ENCODE data around the gene LPCAT1. TPM values are rescaled to one million over a fixed set of nuclear protein-coding genes. Genes with fewer than 3 reads are reported as not detected.
"Not testable (repeated sequence)": the region's sequence is repeated elsewhere in the genome, so short reads cannot be mapped to it uniquely, and the experiment has no call there.

LPCAT1 gene
- total RNA-seq, 1 donor from 2014 or later, result 13.4 TPM

DNA sequence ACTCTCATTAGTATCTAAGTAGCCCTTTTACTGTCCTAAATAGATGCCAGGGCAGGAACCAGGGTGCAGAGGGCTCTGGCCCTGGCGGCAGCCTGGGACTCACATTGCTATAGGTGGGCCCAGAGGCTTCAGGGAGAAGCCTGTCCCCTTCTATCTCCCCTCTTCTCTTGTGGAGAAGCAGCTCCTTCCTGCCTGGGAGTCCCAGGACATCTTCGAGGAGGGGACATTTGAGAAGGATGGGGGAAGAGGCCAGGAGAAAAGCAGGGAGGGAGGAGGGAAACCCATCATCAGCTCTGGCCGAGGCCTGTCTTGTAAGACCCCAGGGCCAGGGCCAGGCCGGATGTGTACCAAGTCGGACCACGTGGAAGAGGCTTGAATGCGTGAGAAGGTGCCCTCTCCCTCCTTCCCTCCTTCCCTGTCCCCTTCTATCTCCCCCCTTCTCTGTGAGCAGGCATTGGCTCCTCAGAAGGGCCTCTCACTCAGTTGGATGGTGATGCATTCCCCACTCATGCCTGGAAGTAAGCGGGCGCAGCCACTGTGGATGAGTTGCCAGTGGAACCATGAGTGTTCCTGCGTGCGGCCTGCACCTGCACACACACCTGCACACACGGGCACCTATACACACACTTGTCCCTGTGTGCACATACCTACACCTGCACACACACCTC, 20.7 kb upstream of the LPCAT1 start:
- intact Hi-C loops (cut with micrococcal nuclease), result no loop called here
- ATAC-seq (no peak), DNase-seq (no peak)

DNA sequence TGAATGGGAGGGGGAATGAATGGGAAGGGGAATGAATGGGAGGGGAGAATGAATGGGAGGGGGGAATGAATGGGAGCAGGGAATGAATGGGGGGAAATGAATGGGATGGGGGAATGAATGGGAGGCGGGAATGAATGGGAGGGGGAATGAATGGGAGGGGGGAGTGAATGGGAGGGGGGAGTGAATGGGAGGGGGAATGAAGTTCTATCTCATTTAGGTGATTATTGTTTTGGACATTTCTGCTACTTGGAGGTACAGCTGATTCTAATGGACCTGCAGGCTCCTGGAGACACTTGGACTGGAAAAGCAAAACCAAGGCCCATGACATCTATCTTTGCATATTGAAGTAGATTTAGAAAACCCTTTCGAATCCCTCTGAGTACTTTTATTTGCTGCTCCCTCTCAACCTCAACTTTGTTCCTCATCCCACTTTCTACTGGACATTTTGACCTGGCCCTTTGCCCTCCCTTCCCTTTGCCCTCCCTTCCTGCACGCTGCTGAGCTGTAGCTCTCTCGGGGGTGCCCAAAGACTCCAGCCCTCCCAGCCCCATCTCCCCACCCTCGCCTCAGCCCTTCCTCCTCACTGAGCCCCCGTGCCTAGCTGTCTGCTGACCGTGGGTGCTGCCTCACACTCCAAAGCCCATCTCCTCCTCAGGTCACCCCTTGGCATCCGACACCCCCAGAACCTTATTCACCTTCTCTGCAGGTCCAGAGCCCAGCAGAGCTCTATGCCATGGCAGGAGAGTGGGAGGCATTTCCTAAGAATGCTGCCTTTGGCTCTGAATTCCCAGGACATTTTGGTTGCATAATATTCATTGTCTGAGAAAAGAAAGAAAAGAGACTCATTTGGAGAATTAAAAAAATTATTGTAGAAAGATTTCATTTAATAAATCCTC, 19.9 kb upstream of the LPCAT1 start:
- DNase-seq (no peak), ATAC-seq (no peak)
- intact Hi-C loops (cut with micrococcal nuclease), result no loop called here

DNA sequence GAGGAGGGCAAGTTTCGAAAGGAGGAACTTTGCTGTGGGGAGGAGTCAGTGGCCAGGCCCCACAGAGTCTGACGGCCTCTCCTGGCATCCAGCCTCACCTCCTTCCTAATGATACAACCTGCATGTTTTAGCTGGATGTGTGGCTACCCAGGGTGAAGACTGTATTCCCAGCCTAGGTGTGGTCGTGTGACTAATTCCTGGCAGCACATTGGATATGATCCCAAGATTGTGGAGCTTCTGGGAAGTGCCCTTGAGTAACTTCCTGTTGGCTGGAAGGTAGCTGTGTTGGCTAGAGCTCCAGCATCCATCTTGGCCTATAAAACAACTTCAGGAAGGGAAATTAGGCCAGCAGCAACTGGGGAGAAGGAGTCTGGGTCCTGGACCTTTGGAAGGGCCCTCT, 19.0 kb upstream of the LPCAT1 start:
- ATAC-seq (peak; percentile 72), DNase-seq (no peak)
- intact Hi-C loops (cut with micrococcal nuclease), result no loop called here

DNA sequence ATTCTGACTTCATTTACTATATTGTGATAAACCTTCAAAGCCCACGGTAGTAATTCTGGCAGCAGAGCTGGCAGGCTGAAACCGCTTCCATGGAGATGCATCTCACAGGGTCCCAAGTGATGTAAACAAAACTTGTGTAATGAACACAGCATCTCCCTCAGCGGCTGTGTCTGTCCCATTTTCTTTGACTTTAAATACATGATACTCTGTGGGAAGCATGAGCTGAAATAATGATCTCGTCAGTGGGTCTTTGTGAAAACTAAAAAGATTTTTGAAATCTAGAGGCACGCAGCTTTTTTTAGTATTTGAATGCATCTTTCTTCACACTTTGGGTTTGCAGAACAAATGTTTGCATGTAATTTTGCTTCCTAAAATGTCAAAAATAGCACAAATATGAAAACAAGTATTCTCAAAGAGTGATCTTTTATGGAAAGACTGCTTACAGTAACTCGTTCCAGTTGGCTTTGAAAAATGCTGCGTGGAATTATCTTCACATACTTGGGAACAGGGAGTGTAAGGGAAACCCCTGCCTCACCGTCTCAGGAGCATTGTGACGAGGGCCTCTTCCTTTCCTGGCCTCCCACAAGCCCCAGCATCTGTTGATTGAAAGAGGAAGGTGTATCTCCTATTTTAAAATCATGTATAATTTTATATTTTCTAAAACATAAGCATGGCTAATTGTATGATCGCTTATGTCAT, 18.1 kb upstream of the LPCAT1 start:
- no peak for DNase-seq
- ATAC-seq, result no peak
- intact Hi-C loops (cut with micrococcal nuclease), result no loop called here

DNA sequence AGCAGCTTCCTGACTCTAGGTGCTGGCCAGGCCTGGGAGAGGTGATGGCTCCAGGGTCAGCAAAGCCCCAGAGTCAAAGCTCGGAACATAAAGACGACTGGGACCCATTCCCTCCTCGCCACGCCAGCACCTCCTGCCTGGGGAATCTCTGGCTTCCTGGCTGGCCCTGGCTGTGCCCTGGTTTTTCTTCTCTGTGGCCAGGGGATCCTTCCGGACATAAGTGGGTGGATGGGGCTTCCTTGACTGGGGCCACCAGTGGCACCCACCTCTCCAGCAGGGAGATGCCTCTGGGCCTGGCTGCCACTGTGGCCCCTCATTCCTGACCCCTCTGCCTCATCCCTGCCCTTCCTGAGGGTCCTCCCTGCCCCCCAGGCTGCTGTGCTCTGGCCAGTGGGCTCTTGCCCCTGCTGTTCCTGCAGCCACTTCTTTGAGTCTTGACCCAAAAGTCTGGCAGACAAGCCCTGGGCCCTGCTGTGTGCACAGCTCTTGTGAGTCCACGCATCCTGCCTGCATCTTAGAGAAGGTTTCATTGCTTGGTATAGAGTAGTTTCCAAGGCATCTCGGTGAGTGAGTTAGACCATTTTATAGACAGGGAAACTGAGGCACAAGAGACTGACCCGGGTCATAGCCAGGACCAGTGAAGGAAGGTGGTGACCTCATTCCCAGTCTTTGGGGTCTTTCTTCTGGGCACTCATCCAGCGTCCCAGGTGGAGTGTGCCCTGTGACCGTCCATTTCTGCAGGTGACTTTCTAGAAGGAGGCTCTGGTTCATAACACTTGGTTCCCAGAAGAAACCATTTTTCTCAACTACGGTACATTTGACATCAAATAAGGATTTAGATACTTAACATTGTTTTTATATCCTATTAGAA, 17.3 kb upstream of the LPCAT1 start:
- intact Hi-C loops (cut with micrococcal nuclease), result no loop called here
- no peak for ATAC-seq
- no peak for DNase-seq

DNA sequence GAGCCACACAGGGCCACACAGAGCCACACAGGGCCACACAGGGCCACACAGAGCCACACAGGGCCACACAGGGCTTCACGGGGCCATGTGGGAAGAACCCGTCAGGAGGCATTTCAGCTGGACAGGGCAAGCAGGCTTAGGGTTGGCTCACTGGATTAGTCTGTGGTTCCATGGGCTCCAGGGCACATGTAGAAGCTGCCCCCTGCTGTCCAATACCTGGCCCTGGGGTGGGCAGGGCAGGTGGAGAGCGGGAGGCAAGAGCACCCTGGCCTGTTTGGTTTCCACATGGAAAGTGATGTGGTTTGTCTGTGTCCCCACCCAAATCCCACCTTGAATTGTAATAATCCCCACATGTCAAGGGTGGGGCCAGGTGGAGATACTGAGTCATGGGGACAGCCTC, 16.4 kb upstream of the LPCAT1 start:
- intact Hi-C loops (cut with micrococcal nuclease), result no loop called here
- ATAC-seq (no peak), DNase-seq (no peak)

DNA sequence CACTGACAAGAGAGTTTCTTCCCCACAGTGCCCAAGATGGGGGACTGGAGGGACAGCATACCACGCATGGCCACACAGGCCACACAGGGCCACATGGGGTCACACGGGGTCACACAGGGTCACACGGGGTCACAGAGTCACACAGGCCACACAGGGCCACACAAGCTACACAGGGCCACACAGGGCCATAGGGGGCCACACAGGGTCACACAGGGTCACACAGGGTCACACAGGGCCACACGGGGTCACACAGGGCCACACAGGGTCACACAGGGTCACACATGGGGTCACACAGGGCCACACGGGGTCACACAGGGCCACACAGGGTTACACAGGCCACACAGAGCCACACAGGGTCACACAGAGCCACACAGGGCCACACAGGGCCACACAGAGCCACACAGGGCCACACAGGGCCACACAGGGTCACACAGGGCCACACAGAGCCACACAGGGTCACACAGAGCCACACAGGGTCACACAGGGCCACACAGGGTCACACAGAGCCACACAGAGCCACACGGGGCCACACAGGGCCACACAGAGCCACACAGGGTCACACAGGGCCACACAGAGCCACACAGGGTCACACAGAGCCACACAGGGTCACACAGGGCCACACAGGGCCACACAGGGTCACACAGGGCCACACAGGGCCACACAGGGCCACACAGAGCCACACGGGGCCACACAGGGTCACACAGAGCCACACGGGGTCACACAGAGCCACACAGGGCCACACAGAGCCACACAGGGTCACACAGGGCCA, 15.8 kb upstream of the LPCAT1 start:
- intact Hi-C loops (cut with micrococcal nuclease), result not testable (repeated sequence)

DNA sequence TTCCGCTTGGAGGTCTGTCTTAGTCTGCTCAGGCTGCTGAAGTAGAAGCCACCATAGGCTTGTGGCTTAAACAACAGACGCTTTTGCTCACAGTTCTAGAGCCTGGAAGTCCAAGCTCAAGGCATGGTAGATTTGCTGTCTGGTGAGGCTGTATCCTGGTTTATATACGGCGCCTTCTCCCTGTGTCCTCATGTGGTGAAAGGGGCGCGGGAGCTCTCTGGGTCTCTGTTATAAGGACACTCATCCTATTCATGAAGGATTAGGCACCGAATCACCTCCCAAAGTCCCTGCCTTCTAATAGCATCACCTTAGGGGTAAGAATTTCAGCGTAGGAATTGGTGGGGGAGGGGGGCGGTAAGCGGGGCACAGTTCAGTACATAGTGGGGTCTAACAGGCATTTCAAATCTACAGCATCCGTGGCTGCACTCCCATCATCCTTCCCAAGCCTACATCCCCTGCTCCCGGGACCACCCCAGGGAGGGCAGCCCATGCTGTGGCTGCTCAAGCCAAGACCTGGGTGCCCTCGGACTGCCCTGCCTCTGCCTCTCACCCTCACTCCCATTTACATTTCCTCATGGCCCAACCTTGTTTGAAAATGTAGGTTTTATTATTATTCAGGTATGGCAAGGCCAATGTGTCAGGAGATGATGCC, 15.1 kb upstream of the LPCAT1 start:
- intact Hi-C loops (cut with micrococcal nuclease), result no loop called here
- ATAC-seq (no peak), DNase-seq (no peak)

More for the DNA sequence above, 15.8 kb upstream of the LPCAT1 start:
- DNase-seq, ATAC-seq: not testable (repeated sequence)

DNA sequence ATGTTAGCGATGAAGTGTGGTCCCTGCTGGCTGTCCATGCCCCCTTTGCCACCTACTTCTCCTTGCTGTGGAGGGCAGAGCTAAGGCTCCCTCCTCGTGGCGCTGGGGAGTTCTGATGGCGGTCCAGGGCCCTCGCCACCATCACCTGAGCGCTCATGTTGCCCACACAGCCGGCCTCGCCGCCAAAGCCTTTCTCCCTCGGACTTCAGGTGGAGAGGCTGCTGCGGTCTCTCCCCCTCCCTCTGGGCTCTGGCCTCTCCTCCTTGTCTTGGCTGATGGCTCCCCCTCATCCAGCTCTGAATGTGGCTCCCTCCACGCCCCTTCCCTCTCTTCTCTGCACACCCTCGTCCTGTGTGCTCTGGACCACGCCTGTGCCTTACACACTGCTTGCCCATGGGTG, 14.5 kb upstream of the LPCAT1 start:
- intact Hi-C loops (cut with micrococcal nuclease), result no loop called here
- ATAC-seq, result no peak
- no peak for DNase-seq

DNA sequence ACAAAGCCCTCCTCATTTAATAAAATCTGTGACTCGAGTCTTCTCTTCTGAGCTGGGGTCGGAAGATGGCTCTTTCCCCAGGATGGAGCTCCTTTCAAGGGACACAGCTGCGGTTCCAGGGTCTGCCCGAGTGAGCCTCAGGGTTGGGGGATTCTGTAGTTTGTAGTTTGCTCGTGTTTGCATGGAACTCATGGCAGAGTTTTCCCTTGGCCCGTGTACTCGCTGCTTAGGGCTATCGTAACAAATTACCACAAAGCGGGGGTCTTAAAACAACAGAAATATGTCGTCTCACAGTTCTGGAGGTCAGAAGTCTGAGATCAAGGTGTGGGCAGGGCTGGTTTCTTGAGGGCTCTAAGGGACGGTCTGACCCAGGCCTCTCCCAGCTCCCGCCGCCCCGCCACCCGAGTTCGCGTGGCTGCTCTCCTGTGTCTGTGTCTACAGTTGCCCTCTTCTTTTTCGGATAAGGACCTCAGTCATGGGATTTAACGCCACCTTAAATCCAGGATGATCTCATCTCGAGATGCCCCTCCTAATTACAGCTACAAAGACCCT, 13.9 kb upstream of the LPCAT1 start:
- ATAC-seq, result no peak
- intact Hi-C loops (cut with micrococcal nuclease), result no loop called here
- DNase-seq, result no peak

DNA sequence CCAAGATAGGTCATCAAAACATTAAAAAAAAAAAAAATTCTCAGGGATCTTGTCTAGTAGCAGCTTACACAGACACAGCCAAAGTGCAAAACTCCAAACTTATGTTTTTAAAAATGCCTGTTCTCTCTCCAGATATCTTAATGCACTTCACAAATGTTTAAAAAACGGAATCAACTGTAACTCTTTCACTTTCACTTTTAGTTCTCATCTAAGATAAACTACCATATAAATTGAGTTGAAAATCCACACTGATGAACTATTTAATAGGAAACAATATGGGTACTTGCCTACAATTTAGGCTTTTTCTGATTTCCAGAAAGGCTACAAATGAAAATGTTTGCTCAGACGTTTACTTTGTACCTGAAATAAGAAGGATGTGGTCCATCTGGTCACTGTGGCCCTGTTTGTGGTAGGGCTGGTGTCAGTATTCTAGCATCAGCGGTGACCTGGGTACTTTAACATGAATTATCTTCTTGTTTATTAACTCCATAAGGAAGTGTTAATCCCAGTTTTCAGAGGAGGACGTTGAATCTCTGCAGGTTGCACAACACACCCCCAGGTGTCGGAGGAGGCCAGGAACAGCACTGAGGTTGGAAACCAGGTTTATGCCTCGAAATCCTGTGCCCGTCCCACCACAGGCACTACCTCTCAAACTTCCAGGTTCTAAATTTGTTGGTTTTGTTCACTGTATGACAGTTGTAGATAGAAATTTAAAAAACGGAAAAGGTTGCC, 13.3 kb upstream of the LPCAT1 start:
- intact Hi-C loops (cut with micrococcal nuclease), result no loop called here
- ATAC-seq (no peak), DNase-seq (no peak)

DNA sequence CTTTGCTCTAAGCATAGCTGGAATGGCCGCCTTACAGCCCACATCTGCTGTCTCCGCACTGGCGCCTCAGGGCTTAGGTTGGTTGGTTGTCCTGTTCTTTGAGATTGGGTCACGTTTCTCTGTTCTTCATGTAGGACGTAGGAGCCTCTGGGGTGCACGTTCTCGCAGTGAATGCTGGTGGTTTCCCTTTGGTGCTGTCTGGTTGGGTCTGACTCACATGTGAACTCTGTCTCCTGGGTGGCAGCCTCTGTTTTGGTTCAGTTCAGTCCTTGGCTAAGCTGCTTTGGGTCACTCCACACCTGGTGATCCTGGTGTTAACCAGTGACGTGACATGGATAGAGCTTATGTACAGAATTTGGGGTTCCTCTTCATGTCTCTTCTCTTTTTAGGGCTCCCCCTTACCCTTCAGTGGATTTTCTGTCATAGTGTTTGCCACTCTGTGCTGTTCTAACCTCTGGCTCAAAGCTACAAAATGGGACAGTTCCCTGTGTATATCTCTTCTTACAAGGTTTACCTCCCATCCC, 12.6 kb upstream of the LPCAT1 start:
- intact Hi-C loops (cut with micrococcal nuclease), result no loop called here
- ATAC-seq (no peak), DNase-seq (peak; percentile 19)

DNA sequence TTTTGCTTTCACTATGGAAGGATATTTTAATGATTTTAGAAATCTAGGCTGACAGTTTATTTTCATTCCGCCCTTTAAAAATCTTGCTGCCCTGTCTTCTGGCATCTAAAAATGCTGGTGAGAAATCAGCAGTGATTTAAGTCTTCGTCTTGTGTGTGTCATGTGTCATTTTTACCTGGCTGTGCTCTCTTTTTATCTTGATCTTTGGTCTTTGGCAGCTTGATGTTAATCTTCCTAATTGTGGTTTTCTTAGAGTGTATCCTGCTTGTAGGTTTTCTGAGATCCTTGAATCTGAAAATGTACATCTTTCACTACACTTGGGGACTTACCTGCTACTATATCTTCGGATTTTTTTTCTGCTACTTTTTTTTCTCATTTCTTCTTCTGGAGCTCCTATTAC, 11.9 kb upstream of the LPCAT1 start:
- ATAC-seq (no peak), DNase-seq (no peak)
- intact Hi-C loops (cut with micrococcal nuclease), result no loop called here

DNA sequence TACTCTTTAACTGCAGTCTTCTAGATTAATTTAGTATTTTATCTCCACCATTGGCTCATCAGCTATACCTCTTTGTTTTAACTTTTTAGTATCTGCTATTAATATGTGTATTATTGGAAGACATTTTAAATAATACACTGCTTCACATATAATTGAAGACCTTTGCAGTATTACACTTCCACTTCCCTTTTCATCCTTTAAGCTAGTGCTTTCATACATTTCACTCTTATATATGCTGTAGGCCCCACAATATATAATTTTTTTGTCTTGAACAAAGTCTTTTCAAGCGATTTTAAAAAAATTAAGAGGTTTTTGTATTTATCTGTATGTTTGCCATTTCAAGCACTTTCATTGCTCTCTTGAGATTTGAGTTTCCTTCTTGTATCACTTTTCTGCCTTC, 8.6 kb upstream of the LPCAT1 start:
- ATAC-seq (no peak), DNase-seq (no peak)
- intact Hi-C loops (cut with micrococcal nuclease), result no loop called here

DNA sequence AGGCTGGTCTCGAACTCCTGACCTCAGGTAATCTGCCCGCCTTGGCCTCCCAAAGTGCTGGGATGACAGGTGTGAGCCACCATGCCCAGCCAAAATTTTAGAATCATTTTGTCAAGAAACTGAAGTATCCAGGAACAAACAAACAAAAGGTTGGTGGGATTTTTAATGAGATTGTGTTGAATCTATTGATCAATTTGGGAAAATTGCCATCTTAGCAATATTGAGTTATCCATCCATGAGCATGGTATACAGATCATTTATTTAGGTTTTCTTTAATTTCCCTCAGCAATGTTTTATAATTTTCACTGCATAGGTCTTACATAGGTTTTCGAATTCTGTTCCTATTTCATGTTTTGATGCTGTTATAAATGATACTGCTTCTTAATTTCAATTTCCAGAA, 5.7 kb upstream of the LPCAT1 start:
- intact Hi-C loops (cut with micrococcal nuclease), result no loop called here
- no peak for DNase-seq
- no peak for ATAC-seq

DNA sequence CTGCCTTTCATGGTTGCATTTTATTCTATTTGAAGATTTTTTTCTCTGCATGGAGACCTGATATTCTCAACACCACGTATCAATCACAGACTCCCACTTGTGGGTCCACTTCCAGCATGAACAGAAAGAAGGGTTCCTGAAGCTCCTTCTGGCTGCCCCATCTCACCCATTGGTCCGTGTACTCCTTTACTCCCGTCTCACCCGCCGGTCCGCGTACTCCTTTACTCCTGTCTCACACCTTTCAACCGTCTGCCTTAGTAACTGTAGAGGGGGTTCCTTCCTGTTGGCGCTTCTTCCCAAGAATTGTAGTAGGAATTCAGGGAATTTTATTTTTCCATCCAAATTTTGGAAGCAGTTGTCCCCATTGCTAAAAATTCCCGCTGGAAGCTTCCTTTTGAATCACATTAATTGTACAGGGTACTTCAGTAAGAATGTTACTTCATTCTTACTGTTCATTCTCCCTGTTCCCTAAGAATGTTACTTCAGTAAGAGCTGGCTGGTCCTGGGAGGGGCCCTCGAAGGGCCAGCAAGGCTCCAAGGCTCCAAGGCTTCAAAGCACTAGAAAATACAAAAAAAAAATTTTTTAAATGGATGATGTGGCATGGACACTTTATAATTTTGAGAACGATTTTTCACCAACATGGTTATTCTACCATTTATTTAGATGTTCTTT, 3.9 kb upstream of the LPCAT1 start:
- intact Hi-C loops (cut with micrococcal nuclease), result no loop called here
- DNase-seq (no peak), ATAC-seq (no peak)

Data from left ventricle myocardium superior (tissue), 1 donor.